ENCODE results near the gene MYO3B.

DNA sequence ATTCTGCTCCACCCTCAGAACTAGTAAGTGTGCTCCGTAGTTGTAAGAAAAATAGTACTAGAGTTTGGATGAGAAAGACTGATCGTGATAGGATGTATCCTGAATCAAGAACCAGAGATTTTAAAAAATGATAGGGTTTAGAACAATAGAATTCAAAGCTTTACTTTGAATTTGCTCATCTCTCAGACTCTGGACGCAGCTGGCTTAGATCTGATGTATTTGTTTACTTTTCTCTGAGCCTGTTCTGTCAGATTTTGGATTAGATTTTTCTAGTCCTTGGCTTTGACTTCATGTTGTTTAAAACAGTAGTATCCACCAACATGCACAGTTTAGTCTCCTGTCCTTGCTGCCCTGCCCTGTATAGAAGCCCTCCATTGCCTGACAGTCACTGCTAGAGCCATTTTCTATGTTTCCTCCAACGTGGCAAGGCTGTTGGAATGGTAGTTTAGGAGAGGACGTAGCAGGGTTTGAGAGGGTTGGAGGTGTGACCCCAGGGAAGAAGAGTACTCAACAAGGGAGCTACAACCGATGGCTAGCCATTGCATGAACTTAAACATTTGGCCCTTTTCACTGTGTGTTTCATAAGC is 92.4 kb downstream of the MYO3B start:
- TF ChIP-seq EZH2 (IDR thresholded peaks at IDR 0.05): no peak
- TF ChIP-seq POLR2AphosphoS5 (IDR thresholded peaks at IDR 0.05; ENCODE audit: borderline replicate concordance, low read depth, low read length): no peak
